ENCODE measurements around the gene POLR2F.

- TF ChIP-seq CTCF (IDR thresholded peaks at IDR 0.05) (no peak), POLR2A (IDR thresholded peaks at IDR 0.05) (no peak)
Measured at GRCh38 chr22:37983860-37984791, 30.6 kb downstream of the POLR2F start, which contains the start of gene SOX10.
